Hepatocyte (in vitro differentiated cells): Measurements from ENCODE around the gene ESRRA.

Source experiments
- EZH2 ChIP-seq: fragments of 200-600 bp; sonication (generic); IDR thresholded peaks from 2 replicates; pipeline ENCODE4 v1.6.1; 2016; ENCODE audit warnings: antibody characterized with exemption, mild to moderate bottlenecking, borderline replicate concordance
- EZH2phosphoT487 ChIP-seq: fragments of 200-600 bp; sonication (generic); IDR thresholded peaks from one replicate; pipeline ENCODE4 v1.6.1; 2018; ENCODE audit warnings: antibody characterized with exemption, mild to moderate bottlenecking, low read depth, moderate library complexity; ENCODE audit not compliant: unreplicated experiment, severe bottlenecking
- TF ChIP-seq, protein P1 (sequence below): fragments of 200-600 bp; sonication (generic); IDR thresholded peaks from 2 replicates; pipeline ENCODE4 v1.5.1; 2016; ENCODE audit warnings: antibody characterized with exemption, mild to moderate bottlenecking; ENCODE audit not compliant: poor library complexity

DNA sequence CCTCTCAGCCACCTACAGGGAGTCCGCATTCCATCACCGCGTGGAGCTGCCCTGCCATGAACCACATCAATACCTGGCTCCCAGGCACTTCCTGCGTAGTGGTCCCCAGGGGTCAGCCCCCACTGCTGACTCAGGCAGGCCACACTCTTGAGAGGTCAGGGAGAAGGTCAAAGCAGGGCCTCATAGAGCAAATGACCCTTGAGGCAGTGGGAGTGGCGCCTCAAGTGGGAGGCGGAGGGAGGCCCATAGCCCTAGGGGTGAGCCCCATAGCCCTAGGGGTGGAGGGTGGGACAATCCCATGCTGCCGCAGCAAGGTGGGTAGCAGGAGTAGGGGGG, 17.6 kb downstream of the ESRRA start:
- TF ChIP-seq, protein P1, sequence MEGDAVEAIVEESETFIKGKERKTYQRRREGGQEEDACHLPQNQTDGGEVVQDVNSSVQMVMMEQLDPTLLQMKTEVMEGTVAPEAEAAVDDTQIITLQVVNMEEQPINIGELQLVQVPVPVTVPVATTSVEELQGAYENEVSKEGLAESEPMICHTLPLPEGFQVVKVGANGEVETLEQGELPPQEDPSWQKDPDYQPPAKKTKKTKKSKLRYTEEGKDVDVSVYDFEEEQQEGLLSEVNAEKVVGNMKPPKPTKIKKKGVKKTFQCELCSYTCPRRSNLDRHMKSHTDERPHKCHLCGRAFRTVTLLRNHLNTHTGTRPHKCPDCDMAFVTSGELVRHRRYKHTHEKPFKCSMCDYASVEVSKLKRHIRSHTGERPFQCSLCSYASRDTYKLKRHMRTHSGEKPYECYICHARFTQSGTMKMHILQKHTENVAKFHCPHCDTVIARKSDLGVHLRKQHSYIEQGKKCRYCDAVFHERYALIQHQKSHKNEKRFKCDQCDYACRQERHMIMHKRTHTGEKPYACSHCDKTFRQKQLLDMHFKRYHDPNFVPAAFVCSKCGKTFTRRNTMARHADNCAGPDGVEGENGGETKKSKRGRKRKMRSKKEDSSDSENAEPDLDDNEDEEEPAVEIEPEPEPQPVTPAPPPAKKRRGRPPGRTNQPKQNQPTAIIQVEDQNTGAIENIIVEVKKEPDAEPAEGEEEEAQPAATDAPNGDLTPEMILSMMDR, result no peak
- no peak for TF ChIP-seq EZH2
- TF ChIP-seq EZH2phosphoT487, result no peak
